OCI-LY3 (cell line): ENCODE results near the gene HOTAIR.

Experiments
- H2AFZ ChIP-seq: fragments of 200-600, 300-600 bp; shearing (Covaris generic); 2 replicates; pipeline ENCODE4 v1.6.0; 2014; ENCODE audit warnings: antibody characterized with exemption, low read depth, low read length
- H3K27ac ChIP-seq: fragments of 200-600, 300-600 bp; sonication (generic); 2 replicates; pipeline ENCODE4 v1.5.1; 2014; ENCODE audit warnings: mild to moderate bottlenecking, low read length, moderate library complexity, mixed read lengths
- H3K27me3 ChIP-seq: fragments of 200-600, 300-600 bp; sonication (generic); 2 replicates; pipeline ENCODE4 v1.6.1; 2014; ENCODE audit warnings: low read depth, low read length, mixed read lengths
- H3K36me3 ChIP-seq: fragments of 200-600, 300-600 bp; sonication (generic); replicated peaks from 2 replicates; pipeline ENCODE3; 2014; ENCODE audit warnings: low read depth, low read length, mixed read lengths
- H3K4me1 ChIP-seq: fragments of 300-600, 200-600 bp; sonication (generic); 2 replicates; pipeline ENCODE4 v1.6.1; 2014; ENCODE audit warnings: low read length, mixed read lengths
- H3K4me2 ChIP-seq: fragments of 200-600, 300-600 bp; sonication (generic); 2 replicates; pipeline ENCODE4 v1.6.1; 2014; ENCODE audit warnings: low read length, mixed read lengths
- H3K4me3 ChIP-seq: fragments of 300-600, 200-600 bp; sonication (generic); 2 replicates; pipeline ENCODE4 v1.5.1; 2014; ENCODE audit warnings: antibody characterized with exemption, mild to moderate bottlenecking, low read length, moderate library complexity
- H3K79me2 ChIP-seq: fragments of 300-600, 200-600 bp; shearing (Covaris generic); 2 replicates; pipeline ENCODE4 v1.6.1; 2014; ENCODE audit warnings: mild to moderate bottlenecking, low read length, mixed read lengths
- H3K9ac ChIP-seq: fragments of 300-600, 200-600 bp; shearing (Covaris generic); 2 replicates; pipeline ENCODE4 v1.6.0; 2014; ENCODE audit warnings: mild to moderate bottlenecking, low read length, moderate library complexity
- H3K9me3 ChIP-seq: fragments of 200-600, 300-600 bp; shearing (Covaris generic); 2 replicates; pipeline ENCODE4 v1.6.1; 2014; ENCODE audit warnings: low read length, mixed read lengths; ENCODE audit not compliant: insufficient read depth
- H4K20me1 ChIP-seq: fragments of 200-600, 300-600 bp; sonication (generic); 2 replicates; pipeline ENCODE4 v1.6.1; 2016; ENCODE audit warnings: low read length, mixed read lengths; ENCODE audit not compliant: insufficient read depth
- EZH2phosphoT487 ChIP-seq: fragments of 200-600 bp; shearing (Covaris generic); IDR thresholded peaks from 2 replicates; pipeline ENCODE4 v1.6.1; 2018; ENCODE audit warnings: antibody characterized with exemption, mixed run types, low read depth
- TF ChIP-seq, protein P1 (sequence below): fragments of 200-600, 300-600 bp; sonication (generic); IDR thresholded peaks from 2 replicates; pipeline ENCODE4 v1.5.1; 2014; ENCODE audit warnings: antibody characterized with exemption, low read length, low read depth

HOTAIR gene

DNA sequence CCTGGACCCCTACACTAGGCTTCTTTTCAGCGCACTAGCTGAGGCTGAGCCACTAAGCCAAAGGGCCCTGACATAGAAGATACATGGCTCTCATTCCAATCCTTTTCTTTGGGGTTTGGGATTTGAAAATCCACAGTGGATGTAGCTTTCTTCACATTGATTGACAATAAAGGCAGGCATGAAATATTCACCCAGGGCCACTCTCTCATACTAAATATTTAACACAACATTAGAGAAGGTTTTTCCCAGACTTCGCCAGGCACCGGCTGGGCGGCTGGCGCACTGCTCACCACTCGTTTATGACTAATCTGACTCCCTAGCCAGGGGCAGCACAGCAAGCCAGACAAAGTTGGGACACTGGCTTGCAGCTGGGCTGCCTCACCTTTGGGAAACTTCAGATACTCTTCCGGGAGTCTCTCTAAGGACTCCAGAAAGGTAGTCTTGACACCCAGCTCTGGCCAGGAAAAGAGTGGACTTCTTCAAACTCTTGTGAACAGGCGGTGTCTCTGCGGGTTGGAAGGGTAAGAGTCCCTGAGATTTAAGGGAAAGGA is 2.5 kb downstream of the HOTAIR start:
- no peak for TF ChIP-seq EZH2phosphoT487
- TF ChIP-seq, protein P1, sequence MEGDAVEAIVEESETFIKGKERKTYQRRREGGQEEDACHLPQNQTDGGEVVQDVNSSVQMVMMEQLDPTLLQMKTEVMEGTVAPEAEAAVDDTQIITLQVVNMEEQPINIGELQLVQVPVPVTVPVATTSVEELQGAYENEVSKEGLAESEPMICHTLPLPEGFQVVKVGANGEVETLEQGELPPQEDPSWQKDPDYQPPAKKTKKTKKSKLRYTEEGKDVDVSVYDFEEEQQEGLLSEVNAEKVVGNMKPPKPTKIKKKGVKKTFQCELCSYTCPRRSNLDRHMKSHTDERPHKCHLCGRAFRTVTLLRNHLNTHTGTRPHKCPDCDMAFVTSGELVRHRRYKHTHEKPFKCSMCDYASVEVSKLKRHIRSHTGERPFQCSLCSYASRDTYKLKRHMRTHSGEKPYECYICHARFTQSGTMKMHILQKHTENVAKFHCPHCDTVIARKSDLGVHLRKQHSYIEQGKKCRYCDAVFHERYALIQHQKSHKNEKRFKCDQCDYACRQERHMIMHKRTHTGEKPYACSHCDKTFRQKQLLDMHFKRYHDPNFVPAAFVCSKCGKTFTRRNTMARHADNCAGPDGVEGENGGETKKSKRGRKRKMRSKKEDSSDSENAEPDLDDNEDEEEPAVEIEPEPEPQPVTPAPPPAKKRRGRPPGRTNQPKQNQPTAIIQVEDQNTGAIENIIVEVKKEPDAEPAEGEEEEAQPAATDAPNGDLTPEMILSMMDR = no peak
- Histone ChIP-seq H3K4me2 (no peak overlapping the region), H3K4me3 (no peak overlapping the region), H3K79me2 (no peaks in the 10 kb centered on the region), H3K4me1 (no peaks in the 10 kb centered on the region), H3K9ac (no peak overlapping the region), H3K27ac (no peak overlapping the region), H3K9me3 (no peaks in the 10 kb centered on the region), H2AFZ (no peak overlapping the region), H3K36me3 (no peaks in the 10 kb centered on the region), H3K27me3 (peaks cover 16% of the 10 kb centered on the region; the same call in 1 of the 2 replicates), H4K20me1 (no peaks in the 10 kb centered on the region)

DNA sequence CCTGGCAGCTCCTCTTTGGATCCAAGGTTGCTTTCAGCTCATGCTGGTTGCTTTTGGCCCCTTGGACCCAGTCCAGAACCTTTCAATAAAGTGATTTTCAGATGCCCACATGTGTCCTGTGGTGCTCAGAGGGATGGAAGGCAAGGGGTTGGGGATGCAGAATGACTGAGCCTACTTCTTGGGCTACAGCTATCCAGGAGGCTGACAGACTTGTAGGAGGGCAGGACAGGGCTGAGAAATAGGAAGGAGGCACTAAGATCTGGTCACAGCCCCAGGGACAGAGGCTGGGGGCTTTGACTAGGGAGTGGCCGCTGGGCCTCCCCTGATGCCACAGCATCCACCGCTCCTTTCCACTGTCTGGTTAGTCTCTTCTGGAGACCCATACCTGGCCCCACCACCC is 3.1 kb downstream of the HOTAIR start:
- Histone ChIP-seq H3K9me3 (no peaks in the 10 kb centered on the region), H4K20me1 (no peaks in the 10 kb centered on the region), H2AFZ (no peak overlapping the region), H3K79me2 (no peaks in the 10 kb centered on the region), H3K36me3 (no peaks in the 10 kb centered on the region), H3K4me3 (no peak overlapping the region), H3K27me3 (peaks cover 16% of the 10 kb centered on the region; the same call in 1 of the 2 replicates), H3K27ac (no peak overlapping the region), H3K9ac (no peak overlapping the region), H3K4me2 (no peak overlapping the region), H3K4me1 (no peaks in the 10 kb centered on the region)
- no peak for TF ChIP-seq EZH2phosphoT487
- TF ChIP-seq, protein P1 = no peak

DNA sequence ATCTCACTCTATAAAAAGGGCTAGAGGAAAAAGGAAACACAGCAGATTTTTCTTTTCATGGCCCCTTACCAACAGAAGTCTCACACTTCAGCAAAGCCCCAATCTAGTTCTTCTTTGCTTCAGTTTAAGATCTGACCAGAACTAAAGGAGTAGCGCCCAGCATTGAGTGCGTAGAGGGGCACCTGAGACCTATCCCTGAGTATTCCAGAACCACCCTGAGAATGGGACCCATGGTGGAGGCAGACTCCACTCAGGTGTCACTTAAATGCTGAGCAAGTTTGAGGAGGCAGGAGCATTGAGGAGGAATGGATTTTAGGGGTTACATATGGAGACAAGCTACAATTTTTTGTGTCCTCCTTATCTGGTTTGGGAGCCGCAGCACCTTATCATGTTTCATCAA is 3.6 kb downstream of the HOTAIR start:
- Histone ChIP-seq H2AFZ (no peak overlapping the region), H3K27me3 (peaks cover 16% of the 10 kb centered on the region; the same call in 1 of the 2 replicates)

DNA sequence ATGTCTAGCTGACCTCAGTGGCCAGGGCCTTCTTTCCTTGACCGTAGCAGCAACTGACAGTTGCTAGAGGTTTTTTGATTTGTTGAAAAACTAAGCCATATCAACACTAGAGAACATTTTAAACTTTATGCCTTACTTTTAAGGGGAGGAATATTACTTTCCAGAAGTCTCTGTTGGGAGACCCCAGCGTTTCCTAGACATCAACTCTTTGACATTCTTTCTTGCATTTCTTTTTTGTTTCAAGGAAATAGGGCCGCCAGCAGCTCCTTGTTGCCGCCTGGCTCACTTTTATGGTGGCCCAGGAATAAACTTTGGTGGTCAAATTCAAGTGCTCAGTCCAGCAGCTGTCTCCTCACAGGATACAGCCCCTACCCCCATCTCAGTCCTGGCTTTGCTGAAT is 4.3 kb downstream of the HOTAIR start:
- no peak overlapping the region for H2AFZ ChIP-seq
- no peak overlapping the region for H3K27ac ChIP-seq
- no peak overlapping the region for H3K9ac ChIP-seq
- H3K27me3 ChIP-seq = peaks cover 17% of the 10 kb centered on the region
- no peak for TF ChIP-seq EZH2phosphoT487
- TF ChIP-seq, protein P1 = no peak
- no peak overlapping the region for H3K4me3 ChIP-seq
- H3K4me1 ChIP-seq = no peaks in the 10 kb centered on the region
- no peak overlapping the region for H3K4me2 ChIP-seq
- no peaks in the 10 kb centered on the region for H3K79me2 ChIP-seq
- no peaks in the 10 kb centered on the region for H3K36me3 ChIP-seq
- no peaks in the 10 kb centered on the region for H3K9me3 ChIP-seq
- H4K20me1 ChIP-seq = no peaks in the 10 kb centered on the region

More for the DNA sequence above, 3.6 kb downstream of the HOTAIR start:
- H3K4me3 ChIP-seq = no peak overlapping the region
- H3K4me2 ChIP-seq = no peak overlapping the region
- H3K9me3 ChIP-seq = no peaks in the 10 kb centered on the region
- H3K79me2 ChIP-seq = no peaks in the 10 kb centered on the region
- no peaks in the 10 kb centered on the region for H3K36me3 ChIP-seq
- TF ChIP-seq, protein P1 = no peak
- no peak for TF ChIP-seq EZH2phosphoT487
- no peak overlapping the region for H3K27ac ChIP-seq
- H3K4me1 ChIP-seq = no peaks in the 10 kb centered on the region
- no peak overlapping the region for H3K9ac ChIP-seq
- no peaks in the 10 kb centered on the region for H4K20me1 ChIP-seq
